WI38 (cell line): ENCODE measurements around the gene FAU.
A peak's percentile ranks its signal among the peaks of the same experiment; 100 is the strongest.
"Not testable (repeated sequence)": the region's sequence is repeated elsewhere in the genome, so short reads cannot be mapped to it uniquely, and the experiment has no call there.

Experiments used
- H3K4me3 ChIP-seq: 2 replicates; pipeline ENCODE4 v1.5.1; 2011; ENCODE audit warnings: low read depth, mild to moderate bottlenecking, control low read depth, low read length
- TF ChIP-seq, protein P1 (sequence below): IDR thresholded peaks from 2 replicates; pipeline ENCODE4 v1.5.1; 2012; ENCODE audit warnings: low read depth, mild to moderate bottlenecking, control low read depth, low read length

Gene FAU

DNA sequence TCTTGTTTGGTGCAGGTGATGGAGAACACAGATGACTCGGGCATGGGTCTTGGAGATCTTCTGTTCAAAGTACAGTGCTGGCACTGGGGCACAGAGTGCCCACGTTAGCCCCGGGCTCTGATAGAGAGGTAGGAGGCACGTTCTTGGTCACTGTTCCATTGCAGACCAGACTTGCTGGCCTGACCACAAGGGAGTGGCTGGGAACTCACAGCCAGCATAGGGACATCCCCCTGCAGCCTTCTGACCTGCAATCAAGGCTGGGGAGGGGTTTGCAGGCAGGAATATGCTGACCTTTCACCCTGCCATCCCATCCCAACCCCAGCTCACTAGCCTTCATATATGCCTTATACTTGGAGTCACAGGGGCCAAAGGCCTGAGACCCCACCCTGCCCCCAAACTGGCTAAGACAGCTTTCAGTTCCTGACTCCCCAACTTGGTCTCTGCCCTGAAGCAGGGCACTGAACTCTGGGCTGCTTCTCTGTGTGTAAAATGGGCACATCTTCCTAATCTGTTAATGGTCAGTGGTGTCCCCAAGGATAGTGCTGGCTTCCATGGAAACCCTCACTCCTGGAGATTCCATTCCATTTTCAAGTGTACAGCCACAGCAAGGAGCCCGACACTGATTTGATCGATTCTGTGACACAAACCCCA is 4.8 kb upstream of the FAU start:
- H3K4me3 ChIP-seq: no peak overlapping the region
- TF ChIP-seq, protein P1, sequence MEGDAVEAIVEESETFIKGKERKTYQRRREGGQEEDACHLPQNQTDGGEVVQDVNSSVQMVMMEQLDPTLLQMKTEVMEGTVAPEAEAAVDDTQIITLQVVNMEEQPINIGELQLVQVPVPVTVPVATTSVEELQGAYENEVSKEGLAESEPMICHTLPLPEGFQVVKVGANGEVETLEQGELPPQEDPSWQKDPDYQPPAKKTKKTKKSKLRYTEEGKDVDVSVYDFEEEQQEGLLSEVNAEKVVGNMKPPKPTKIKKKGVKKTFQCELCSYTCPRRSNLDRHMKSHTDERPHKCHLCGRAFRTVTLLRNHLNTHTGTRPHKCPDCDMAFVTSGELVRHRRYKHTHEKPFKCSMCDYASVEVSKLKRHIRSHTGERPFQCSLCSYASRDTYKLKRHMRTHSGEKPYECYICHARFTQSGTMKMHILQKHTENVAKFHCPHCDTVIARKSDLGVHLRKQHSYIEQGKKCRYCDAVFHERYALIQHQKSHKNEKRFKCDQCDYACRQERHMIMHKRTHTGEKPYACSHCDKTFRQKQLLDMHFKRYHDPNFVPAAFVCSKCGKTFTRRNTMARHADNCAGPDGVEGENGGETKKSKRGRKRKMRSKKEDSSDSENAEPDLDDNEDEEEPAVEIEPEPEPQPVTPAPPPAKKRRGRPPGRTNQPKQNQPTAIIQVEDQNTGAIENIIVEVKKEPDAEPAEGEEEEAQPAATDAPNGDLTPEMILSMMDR: no peak

DNA sequence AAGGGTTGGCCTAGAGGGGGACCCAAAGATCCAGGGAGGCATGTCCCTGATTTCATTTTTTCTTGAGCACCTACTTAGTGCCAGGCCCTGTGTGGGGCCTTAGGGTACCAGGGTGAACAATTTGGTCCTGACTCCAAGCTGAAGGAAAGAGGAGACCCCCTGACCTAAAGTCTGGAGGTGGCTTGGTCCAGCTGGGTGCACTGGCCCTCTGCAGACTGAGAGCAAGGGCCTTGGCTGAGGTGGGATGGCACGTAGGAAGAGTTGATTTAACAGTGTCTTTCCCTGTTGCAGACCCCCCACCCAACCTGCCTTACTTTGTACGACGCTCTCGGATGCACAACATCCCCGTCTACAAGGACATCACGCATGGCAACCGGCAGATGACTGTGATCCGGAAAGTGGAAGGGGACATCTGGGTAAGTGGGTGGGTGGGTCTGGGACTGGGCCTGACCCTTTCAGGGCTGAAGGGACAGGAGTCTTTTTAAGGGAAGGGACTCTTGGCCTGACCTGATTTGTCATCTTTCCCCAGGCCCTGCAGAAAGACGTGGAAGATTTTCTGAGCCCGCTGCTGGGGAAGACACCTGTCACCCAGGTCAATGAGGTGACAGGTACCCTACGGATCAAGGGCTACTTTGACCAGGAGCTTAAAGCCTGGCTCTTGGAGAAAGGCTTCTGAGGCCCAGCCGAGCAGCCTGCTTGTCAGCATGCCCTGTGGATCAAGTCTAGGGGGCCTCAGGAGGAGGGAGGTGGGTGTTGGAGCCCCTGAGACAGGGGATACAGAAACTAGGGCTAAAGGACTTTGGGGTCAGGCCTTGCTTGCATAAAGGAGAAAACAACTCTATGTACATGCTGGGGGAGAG is 3.5 kb upstream of the FAU start:
- TF ChIP-seq, protein P1: no peak
- no peak overlapping the region for H3K4me3 ChIP-seq

DNA sequence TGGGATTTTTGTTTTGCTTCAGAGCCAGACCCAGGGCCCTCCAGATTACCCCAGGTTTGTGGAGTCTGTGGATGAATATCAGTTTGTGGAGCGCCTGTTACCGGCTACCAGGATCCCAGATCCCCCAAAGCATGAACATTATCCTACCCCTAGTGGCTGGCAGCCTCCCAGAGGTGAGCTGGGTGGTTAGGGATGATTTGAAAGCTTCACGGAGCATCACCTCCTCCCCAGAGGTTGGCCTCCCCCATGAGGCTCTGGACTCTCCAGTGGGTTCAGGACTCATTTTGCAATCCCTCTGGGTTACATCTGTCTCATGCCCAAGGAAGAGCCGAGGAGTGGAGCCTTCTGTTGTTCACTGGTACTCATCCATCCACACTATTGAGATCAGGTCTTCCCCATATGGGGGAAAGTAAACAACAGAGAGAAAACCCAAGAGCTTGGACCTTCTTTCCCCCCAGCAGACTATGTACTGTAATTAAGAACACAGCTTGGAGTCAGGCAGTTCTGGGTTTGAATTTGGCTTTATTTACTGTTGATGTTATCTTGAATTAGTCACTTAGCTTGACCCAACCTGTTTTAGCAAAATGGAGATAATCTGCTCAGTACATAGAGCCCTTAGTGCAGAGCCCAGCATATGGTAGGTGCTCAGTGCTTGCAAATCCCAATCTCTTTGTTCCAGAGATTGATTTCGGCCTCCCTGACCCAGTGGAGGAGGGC is 2.7 kb upstream of the FAU start:
- no peak overlapping the region for H3K4me3 ChIP-seq
- TF ChIP-seq, protein P1: no peak

DNA sequence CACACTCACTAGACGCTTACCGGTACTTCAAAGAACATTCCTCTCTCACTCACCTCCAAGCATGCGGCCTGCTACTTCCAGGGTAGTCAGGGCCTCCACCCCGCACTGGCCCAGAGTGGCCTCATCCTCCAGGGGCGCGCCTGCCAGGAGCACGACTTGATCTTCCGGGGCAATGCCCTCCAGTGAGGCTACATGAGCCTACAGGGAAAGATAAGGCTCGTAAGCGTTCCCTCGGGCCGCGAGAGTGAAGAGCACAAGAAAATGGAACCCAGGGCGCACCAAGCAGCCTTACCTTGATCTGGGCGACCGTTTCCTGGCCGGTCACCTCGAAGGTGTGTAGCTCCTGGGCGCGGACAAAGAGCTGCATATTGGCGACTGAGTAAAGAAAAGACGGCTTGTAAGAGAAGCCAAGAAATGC is 478 bp downstream of the FAU start:
- H3K4me3 ChIP-seq: peak overlapping the region; percentile 79
- TF ChIP-seq, protein P1: no peak

DNA sequence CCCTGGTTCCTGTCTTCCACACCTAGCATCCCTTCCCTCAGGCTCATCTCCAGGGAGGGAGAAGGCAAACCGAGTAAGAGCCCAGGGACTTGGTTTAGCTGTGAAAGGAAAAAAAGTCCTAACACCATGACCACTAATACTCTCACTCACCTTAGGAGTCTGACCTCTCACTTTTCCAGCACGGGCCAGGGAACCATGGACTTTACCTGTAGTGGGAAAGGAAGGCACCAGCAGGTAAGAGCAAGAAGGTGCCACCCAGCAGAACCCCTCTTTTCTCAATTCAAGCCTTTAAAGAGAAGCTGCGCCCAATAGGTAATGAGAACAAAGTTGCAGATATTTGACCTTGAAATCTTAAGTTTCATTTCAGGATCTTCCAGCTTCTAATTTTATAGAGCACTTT is 1.1 kb downstream of the FAU start:
- TF ChIP-seq, protein P1: no peak
- H3K4me3 ChIP-seq: peak overlapping the region; percentile 79

DNA sequence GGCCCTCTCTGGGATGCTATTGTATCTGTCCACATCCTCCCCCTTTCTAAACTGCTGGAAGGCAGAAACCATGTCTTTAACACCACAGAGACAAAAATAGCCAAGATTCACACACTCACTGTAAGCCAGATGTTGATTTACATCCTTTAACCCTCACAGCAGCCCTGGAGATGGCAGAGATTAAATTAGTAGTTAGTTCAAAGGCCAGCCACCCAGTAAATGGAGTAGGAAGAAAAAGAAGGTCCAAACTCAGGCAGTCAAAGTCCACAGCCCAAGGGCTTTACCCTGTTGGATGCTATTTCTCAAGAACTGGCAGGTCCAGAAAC is 2.3 kb downstream of the FAU start:
- TF ChIP-seq, protein P1: no peak
- no peak overlapping the region for H3K4me3 ChIP-seq

DNA sequence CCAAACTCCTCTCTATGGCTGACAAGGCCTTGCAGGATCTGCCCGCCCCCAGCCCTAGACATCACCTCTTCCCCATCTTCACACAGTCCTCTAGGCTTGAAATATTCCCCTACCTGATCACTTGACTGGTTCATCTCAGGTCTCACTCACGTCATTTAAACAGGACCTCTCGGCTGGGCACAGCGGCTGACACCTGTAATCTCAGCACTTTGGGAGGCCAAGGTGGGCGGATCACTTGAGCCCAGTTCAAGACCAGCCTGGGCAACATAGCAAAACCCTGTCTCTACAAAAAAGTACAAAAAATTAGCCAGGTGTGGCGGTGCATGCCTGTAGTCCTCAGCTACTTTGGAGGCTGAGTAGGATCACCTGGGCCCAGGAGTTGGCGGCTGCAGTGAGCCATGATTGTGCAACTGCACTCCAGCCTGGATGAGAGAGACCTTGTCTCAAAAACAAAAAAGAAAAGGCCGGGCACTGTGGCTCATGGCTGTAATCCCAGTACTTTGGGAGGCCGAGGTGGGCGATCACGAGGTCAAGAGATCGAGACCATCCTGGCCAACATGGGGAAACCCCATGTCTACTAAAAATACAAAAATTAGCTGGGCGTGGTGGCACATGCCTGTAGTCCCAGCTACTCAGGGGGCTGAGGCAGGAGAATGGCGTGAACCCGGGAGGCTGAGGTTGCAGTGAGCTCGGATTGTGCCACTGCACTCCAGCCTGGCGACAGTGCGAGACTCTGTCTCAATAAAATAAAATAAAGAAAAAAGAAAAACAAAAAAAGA is 2.9 kb downstream of the FAU start:
- H3K4me3 ChIP-seq: not testable (repeated sequence)
